Measurements from ENCODE around the gene NSMCE4A. TPM values are rescaled to one million over a fixed set of nuclear protein-coding genes. Genes with fewer than 3 reads are reported as not detected.
"Not testable (repeated sequence)": the region's sequence is repeated elsewhere in the genome, so short reads cannot be mapped to it uniquely, and the experiment has no call there.

Gene NSMCE4A
- total RNA-seq, 1 experiment from 2014 or later: 111 TPM

DNA sequence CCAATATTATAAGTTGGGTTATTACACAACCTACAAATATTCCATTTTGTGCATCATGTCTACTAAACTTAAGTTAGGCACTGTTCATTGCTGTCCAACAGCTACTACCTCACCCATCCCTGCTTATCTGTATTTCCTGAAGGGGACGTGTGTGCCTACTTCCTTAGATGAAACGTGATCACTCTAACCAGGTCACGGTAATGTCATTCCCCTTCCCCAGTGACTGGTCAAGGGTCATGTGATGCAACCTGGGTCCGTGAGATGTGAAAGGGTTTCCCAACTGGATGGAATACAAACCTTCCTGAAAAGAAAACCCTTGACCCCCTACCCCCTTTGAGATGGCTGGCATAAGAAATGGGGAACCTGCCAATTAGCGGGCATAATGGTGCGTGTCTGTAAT is 1.6 kb upstream of the NSMCE4A start:
- Mint-ChIP-seq H3K27me3 (ENCODE audit: insufficient read depth, unreplicated experiment) (no peaks in the 10 kb centered on the region), H3K27ac (ENCODE audit: unreplicated experiment) (no peak overlapping the region), H3K4me3 (ENCODE audit: unreplicated experiment) (no peak overlapping the region), H3K36me3 (ENCODE audit: insufficient read depth, unreplicated experiment) (peaks cover 27% of the 10 kb centered on the region), H3K4me1 (ENCODE audit: low read depth, unreplicated experiment) (peaks cover 9% of the 10 kb centered on the region), H3K9me3 (ENCODE audit: unreplicated experiment) (peaks cover 13% of the 10 kb centered on the region)
- ChIA-PET POLR2A (no interaction called here), CTCF (no interaction called here)
- H3K4me1 ChIP-seq: peaks cover 6% of the 10 kb centered on the region
- no peak for DNase-seq
- intact Hi-C loops (cut with micrococcal nuclease; ENCODE audit: unreplicated experiment): no loop called here
- H3K9me3 ChIP-seq: peaks cover 9% of the 10 kb centered on the region
- TF ChIP-seq CTCF (IDR thresholded peaks at IDR 0.05; ENCODE audit: insufficient read depth in 1 of 2, low read depth in 1 of 2, low read length in 1 of 2, severe bottlenecking in 1 of 2, unreplicated experiment in 1 of 2): no peak
- H3K27me3 ChIP-seq (replicated peaks; ENCODE audit: control insufficient read depth, insufficient read depth, low read length): no peaks in the 10 kb centered on the region
- no peak overlapping the region for H3K4me3 ChIP-seq (ENCODE audit: low read depth, low read length)
- no TSS peak for BruUV-seq (replicated peaks)
- peaks cover 2% of the 10 kb centered on the region; the same call in 1 of the 2 replicates for H3K36me3 ChIP-seq (ENCODE audit: control insufficient read depth, insufficient read depth, low read length)

DNA sequence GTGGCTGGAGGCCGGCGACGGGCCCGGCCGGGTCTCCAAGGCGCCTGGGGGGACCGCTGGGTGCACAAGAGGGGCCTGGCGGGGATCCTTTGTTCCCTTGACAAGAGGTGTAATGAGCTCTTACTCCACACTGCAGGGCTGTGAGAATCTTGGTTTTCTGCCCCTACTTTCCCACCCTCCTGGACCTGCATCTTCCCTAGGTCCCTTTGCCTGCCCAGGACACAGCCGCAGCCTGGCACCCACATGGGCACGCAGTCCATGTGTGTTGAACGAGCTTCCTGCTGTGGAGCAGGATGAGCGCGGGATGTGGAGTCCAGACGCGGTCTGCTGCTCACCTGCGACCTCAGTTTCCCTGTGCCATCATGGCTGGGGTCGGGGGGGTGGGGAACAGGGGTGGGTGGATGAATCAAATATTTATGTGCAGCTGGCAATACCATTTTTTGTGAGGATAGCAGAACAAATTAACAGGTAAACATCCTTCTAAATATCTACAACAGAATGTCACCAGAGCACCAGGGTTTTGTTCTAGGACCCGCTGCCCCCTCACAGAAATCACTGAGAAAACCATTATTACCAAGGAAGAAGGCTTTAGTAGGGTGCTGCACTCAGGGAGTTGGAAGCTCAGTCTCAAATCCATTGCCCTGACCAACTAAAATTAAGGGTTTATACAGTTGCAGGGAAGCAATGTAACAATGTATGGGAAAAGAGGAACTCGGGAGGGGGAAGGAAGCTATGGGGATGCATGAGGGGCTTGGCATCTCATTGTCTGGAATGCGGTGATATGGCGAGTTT is 474 bp upstream of the NSMCE4A start:
- Histone ChIP-seq H3K9me3 (peaks cover 9% of the 10 kb centered on the region), H3K4me1 (peaks cover 6% of the 10 kb centered on the region), H3K4me3 (ENCODE audit: low read depth, low read length) (peak overlapping the region; percentile 95), H3K27me3 (replicated peaks; ENCODE audit: control insufficient read depth, insufficient read depth, low read length) (no peaks in the 10 kb centered on the region), H3K36me3 (ENCODE audit: control insufficient read depth, insufficient read depth, low read length) (peaks cover 3% of the 10 kb centered on the region; the same call in 1 of the 2 replicates)
- Mint-ChIP-seq H3K9me3 (ENCODE audit: unreplicated experiment) (peaks cover 11% of the 10 kb centered on the region), H3K27me3 (ENCODE audit: insufficient read depth, unreplicated experiment) (no peaks in the 10 kb centered on the region), H3K27ac (ENCODE audit: unreplicated experiment) (no peak overlapping the region), H3K4me1 (ENCODE audit: low read depth, unreplicated experiment) (peaks cover 9% of the 10 kb centered on the region), H3K36me3 (ENCODE audit: insufficient read depth, unreplicated experiment) (peaks cover 38% of the 10 kb centered on the region), H3K4me3 (ENCODE audit: unreplicated experiment) (peak overlapping the region; percentile 72)
- intact Hi-C loops (cut with micrococcal nuclease; ENCODE audit: unreplicated experiment): loop anchor here (2.0 kb wide), 3 partner anchors 43 to 137 kb away; no protein-coding TSS in a partner anchor
- DNase-seq: no peak
- BruUV-seq (replicated peaks): no TSS peak
- TF ChIP-seq CTCF (IDR thresholded peaks at IDR 0.05; ENCODE audit: insufficient read depth in 1 of 2, low read depth in 1 of 2, low read length in 1 of 2, severe bottlenecking in 1 of 2, unreplicated experiment in 1 of 2): no peak
- ChIA-PET CTCF (interaction anchor here (0.9 kb wide), 1 partner anchor 48 kb away, joined by 3 read pairs; the partner anchor contains the start of gene ATE1), POLR2A (no interaction called here)

DNA sequence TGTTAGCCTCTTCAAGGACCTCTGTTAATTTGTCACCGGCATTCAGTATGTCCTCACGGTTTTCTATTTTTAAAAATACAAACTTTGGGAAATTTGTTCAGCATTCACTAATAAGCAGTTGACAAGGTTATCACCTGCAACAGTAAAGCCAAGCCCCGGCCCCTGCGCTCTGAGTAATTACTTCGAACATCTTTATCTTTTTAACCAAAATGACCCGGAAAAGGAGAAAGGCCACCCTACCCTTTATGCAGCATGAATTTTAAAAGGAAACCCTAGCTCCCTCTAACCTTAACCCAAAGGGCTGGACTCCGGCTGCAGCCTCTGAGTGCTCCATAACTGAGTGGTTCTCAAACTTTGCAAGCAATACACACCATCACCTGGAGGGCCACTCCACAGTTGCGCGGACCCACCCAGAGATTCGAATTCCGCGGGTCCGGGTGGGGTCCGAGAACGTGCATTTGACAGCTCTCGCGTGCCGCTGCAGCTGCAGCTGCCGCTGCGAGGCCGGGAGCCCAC is 940 bp downstream of the NSMCE4A start:
- H3K9me3 ChIP-seq: peaks cover 9% of the 10 kb centered on the region
- H3K4me1 ChIP-seq: peaks cover 6% of the 10 kb centered on the region
- TF ChIP-seq CTCF (IDR thresholded peaks at IDR 0.05; ENCODE audit: insufficient read depth in 1 of 2, low read depth in 1 of 2, low read length in 1 of 2, severe bottlenecking in 1 of 2, unreplicated experiment in 1 of 2): no peak
- Mint-ChIP-seq H3K4me1 (ENCODE audit: low read depth, unreplicated experiment) (peaks cover 9% of the 10 kb centered on the region), H3K27ac (ENCODE audit: unreplicated experiment) (peak overlapping the region; percentile 48), H3K4me3 (ENCODE audit: unreplicated experiment) (peak overlapping the region; percentile 72), H3K9me3 (ENCODE audit: unreplicated experiment) (peaks cover 11% of the 10 kb centered on the region), H3K27me3 (ENCODE audit: insufficient read depth, unreplicated experiment) (no peaks in the 10 kb centered on the region), H3K36me3 (ENCODE audit: insufficient read depth, unreplicated experiment) (peaks cover 47% of the 10 kb centered on the region)
- peaks cover 3% of the 10 kb centered on the region; the same call in 1 of the 2 replicates for H3K36me3 ChIP-seq (ENCODE audit: control insufficient read depth, insufficient read depth, low read length)
- intact Hi-C loops (cut with micrococcal nuclease; ENCODE audit: unreplicated experiment): loop anchor here (2.0 kb wide), 3 partner anchors 43 to 139 kb away; no protein-coding TSS in a partner anchor
- ChIA-PET CTCF (interaction anchor here (0.6 to 1.1 kb wide), 2 partner anchors 73 to 84 kb away, joined by 3 read pairs; no protein-coding TSS in a partner anchor), POLR2A (interaction anchor here (0.6 kb wide), 3 partner anchors 46 to 401 kb away, joined by 3 to 5 read pairs (median 3); partner anchors contain the start of gene ATE1)
- peak overlapping the region; percentile 95 for H3K4me3 ChIP-seq (ENCODE audit: low read depth, low read length)
- BruUV-seq (replicated peaks): no TSS peak
- DNase-seq: no peak
- H3K27me3 ChIP-seq (replicated peaks; ENCODE audit: control insufficient read depth, insufficient read depth, low read length): no peaks in the 10 kb centered on the region

- intact Hi-C loops (cut with micrococcal nuclease; ENCODE audit: unreplicated experiment); CTCF ChIA-PET; H3K36me3 ChIP-seq (ENCODE audit: control insufficient read depth, insufficient read depth, low read length); H3K27me3 Mint-ChIP-seq (ENCODE audit: insufficient read depth, unreplicated experiment); H3K4me3 Mint-ChIP-seq (ENCODE audit: unreplicated experiment); H3K27ac Mint-ChIP-seq (ENCODE audit: unreplicated experiment); H3K4me1 ChIP-seq; H3K27me3 ChIP-seq (replicated peaks; ENCODE audit: control insufficient read depth, insufficient read depth, low read length); DNase-seq; H3K9me3 Mint-ChIP-seq (ENCODE audit: unreplicated experiment); H3K9me3 ChIP-seq; POLR2A ChIA-PET; H3K4me1 Mint-ChIP-seq (ENCODE audit: low read depth, unreplicated experiment); BruUV-seq (replicated peaks); H3K4me3 ChIP-seq (ENCODE audit: low read depth, low read length): not testable (repeated sequence)
- peaks cover 72% of the 10 kb centered on the region for H3K36me3 Mint-ChIP-seq (ENCODE audit: insufficient read depth, unreplicated experiment)
Observed at GRCh38 chr10:121969086-121969485, 5.9 kb downstream of the NSMCE4A start.
